Measurements from ENCODE around the gene CAMK2D.

Gene CAMK2D

DNA sequence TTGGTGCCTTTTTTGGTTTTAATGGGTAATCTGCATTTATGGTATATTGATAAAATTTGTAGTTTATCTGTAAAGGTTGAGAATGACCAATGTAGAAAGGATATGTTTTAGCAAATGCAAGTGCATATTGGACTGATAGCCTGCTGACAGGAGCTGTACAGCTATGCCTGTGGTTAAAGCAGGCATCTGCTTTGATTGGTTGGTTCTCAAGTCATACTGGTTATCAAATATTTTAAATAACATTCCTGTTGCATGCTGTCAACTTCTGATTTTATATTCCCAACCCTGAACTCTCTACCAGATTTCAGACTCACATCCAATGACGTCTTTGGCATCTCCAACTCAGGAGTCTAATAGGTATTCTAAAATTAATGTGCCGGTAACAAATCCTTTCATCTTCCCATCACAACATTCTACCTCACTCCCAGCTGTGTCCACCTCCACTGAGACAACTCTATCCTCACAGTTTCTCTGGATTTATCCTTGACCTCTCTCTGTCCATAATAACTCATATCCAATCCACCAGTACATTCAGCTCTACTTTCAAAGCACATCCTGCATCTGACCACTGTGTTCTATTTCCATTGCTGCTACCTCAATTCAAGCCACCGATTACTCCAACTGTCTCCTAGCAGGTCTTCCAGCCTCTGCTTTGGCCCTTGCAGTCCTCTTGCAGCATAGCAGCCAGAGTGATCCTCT is 125.7 kb downstream of the CAMK2D start:
- Histone ChIP-seq H3K27me3 (ENCODE audit: insufficient read depth, low read length, poor library complexity) (peaks cover 31% of the 10 kb centered on the region), H3K79me2 (ENCODE audit: insufficient read depth, low read length) (no peaks in the 10 kb centered on the region), H3K4me2 (ENCODE audit: insufficient read depth, low read length) (no peak overlapping the region), H3K27ac (ENCODE audit: low read length) (no peak overlapping the region), H3K36me3 (ENCODE audit: insufficient read depth, low read length) (no peaks in the 10 kb centered on the region), H3K9me3 (ENCODE audit: insufficient read depth, low read length, severe bottlenecking) (no peaks in the 10 kb centered on the region), H2AFZ (ENCODE audit: low read depth, low read length) (no peak overlapping the region), H3K9ac (ENCODE audit: low read depth, low read length) (no peak overlapping the region), H3K4me1 (ENCODE audit: insufficient read depth, low read length) (peaks cover 23% of the 10 kb centered on the region), H4K20me1 (ENCODE audit: insufficient read depth, low read length) (peaks cover 70% of the 10 kb centered on the region), H3K4me3 (ENCODE audit: low read depth in 1 of 2, low read length in 2 of 2) (no peak overlapping the region)
- no peak for TF ChIP-seq EZH2 (IDR thresholded peaks at IDR 0.05; ENCODE audit: borderline replicate concordance, low read depth, low read length, severe bottlenecking)
- TF ChIP-seq, protein P1, sequence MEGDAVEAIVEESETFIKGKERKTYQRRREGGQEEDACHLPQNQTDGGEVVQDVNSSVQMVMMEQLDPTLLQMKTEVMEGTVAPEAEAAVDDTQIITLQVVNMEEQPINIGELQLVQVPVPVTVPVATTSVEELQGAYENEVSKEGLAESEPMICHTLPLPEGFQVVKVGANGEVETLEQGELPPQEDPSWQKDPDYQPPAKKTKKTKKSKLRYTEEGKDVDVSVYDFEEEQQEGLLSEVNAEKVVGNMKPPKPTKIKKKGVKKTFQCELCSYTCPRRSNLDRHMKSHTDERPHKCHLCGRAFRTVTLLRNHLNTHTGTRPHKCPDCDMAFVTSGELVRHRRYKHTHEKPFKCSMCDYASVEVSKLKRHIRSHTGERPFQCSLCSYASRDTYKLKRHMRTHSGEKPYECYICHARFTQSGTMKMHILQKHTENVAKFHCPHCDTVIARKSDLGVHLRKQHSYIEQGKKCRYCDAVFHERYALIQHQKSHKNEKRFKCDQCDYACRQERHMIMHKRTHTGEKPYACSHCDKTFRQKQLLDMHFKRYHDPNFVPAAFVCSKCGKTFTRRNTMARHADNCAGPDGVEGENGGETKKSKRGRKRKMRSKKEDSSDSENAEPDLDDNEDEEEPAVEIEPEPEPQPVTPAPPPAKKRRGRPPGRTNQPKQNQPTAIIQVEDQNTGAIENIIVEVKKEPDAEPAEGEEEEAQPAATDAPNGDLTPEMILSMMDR (IDR thresholded peaks at IDR 0.05; ENCODE audit: borderline replicate concordance, extremely low read depth, low read length, poor library complexity, severe bottlenecking): no peak
- DNase-seq (no peak), ATAC-seq (ENCODE audit: insufficient read depth, low read depth) (no peak)

GRCh38 chr4:113634081-113634969 is 127.2 kb downstream of the CAMK2D start:
- Histone ChIP-seq H3K9me3 (ENCODE audit: insufficient read depth, low read length, severe bottlenecking) (no peaks in the 10 kb centered on the region), H3K27me3 (ENCODE audit: insufficient read depth, low read length, poor library complexity) (peaks cover 18% of the 10 kb centered on the region), H4K20me1 (ENCODE audit: insufficient read depth, low read length) (peaks cover 57% of the 10 kb centered on the region), H3K79me2 (ENCODE audit: insufficient read depth, low read length) (no peaks in the 10 kb centered on the region), H3K36me3 (ENCODE audit: insufficient read depth, low read length) (no peaks in the 10 kb centered on the region), H3K4me2 (ENCODE audit: insufficient read depth, low read length) (no peak overlapping the region), H3K4me3 (ENCODE audit: low read depth in 1 of 2, low read length in 2 of 2) (no peak overlapping the region), H3K27ac (ENCODE audit: low read length) (no peak overlapping the region), H3K4me1 (ENCODE audit: insufficient read depth, low read length) (peaks cover 23% of the 10 kb centered on the region), H2AFZ (ENCODE audit: low read depth, low read length) (no peak overlapping the region), H3K9ac (ENCODE audit: low read depth, low read length) (no peak overlapping the region)
- DNase-seq (no peak), ATAC-seq (ENCODE audit: insufficient read depth, low read depth) (no peak)
- TF ChIP-seq, protein P1 (IDR thresholded peaks at IDR 0.05; ENCODE audit: borderline replicate concordance, extremely low read depth, low read length, poor library complexity, severe bottlenecking): no peak
- TF ChIP-seq EZH2 (IDR thresholded peaks at IDR 0.05; ENCODE audit: borderline replicate concordance, low read depth, low read length, severe bottlenecking): no peak

DNA sequence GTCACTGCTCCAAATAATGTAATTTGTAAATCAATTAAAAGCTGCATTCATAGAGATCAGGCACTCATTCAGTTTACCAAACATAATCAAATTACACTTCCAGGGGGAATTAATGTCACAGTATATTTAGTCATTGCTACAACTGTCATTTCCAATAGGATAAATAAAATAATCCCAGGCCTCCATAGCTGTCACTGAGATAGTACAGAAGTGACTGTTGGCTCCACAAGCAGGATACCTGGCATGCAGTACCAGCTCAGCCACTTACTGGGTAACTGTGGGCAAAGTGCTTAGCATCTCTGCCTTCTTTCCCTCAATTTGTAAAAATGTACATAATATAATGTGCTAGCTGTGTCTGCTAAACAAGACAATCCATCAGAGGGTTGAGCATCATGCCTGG is 128.1 kb downstream of the CAMK2D start:
- Histone ChIP-seq H3K36me3 (ENCODE audit: insufficient read depth, low read length) (no peaks in the 10 kb centered on the region), H3K79me2 (ENCODE audit: insufficient read depth, low read length) (no peaks in the 10 kb centered on the region), H3K4me1 (ENCODE audit: insufficient read depth, low read length) (peaks cover 23% of the 10 kb centered on the region), H4K20me1 (ENCODE audit: insufficient read depth, low read length) (peaks cover 53% of the 10 kb centered on the region), H3K4me3 (ENCODE audit: low read depth in 1 of 2, low read length in 2 of 2) (no peak overlapping the region), H3K27me3 (ENCODE audit: insufficient read depth, low read length, poor library complexity) (peaks cover 15% of the 10 kb centered on the region), H3K9ac (ENCODE audit: low read depth, low read length) (no peak overlapping the region), H3K27ac (ENCODE audit: low read length) (no peak overlapping the region), H2AFZ (ENCODE audit: low read depth, low read length) (no peak overlapping the region), H3K9me3 (ENCODE audit: insufficient read depth, low read length, severe bottlenecking) (no peaks in the 10 kb centered on the region), H3K4me2 (ENCODE audit: insufficient read depth, low read length) (no peak overlapping the region)
- DNase-seq: no peak
- no peak for TF ChIP-seq EZH2 (IDR thresholded peaks at IDR 0.05; ENCODE audit: borderline replicate concordance, low read depth, low read length, severe bottlenecking)
- TF ChIP-seq, protein P1 (IDR thresholded peaks at IDR 0.05; ENCODE audit: borderline replicate concordance, extremely low read depth, low read length, poor library complexity, severe bottlenecking): no peak
- ATAC-seq (ENCODE audit: insufficient read depth, low read depth): no peak

Measured in DND-41 (cell line).